ENCODE results near the gene FLCN.

FLCN gene

DNA sequence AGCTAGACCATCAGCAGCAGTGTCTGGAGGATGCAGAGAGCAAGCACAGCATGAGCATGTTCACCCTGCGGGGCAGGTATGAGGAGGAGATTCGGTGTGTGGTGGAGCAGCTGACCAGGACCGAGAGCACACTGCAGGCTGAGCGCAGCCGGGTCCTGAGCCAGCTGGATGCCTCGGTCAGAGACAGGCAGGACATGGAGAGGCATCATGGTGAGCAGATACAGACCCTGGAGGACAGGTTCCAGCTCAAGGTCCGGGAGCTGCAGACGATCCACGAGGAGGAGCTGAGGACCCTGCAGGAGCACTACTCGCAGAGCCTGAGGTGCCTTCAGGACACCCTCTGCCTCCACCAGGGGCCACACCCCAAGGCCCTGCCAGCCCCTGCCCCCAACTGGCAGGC, 69.6 kb downstream of the FLCN start:
- DNase-seq (no peak), ATAC-seq (no peak)

DNA sequence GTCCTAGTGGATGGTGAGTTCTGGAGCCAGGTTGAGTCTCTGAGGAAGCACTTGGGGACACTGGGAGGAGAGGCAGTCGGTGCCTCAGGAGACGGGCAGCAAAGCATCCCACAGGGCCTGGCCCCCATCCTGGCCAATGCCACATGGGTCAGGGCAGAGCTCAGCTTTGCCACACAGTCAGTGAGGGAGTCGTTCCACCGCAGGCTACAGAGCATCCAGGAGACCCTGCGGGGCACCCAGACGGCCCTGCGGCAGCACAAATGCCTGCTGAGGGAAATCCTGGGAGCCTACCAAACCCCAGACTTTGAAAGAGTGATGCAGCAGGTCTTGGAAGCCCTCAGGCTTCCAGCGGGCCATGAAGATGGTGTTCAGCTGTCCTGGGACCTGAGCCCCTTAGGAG, 70.5 kb downstream of the FLCN start:
- ATAC-seq, result no peak
- DNase-seq, result no peak

DNA sequence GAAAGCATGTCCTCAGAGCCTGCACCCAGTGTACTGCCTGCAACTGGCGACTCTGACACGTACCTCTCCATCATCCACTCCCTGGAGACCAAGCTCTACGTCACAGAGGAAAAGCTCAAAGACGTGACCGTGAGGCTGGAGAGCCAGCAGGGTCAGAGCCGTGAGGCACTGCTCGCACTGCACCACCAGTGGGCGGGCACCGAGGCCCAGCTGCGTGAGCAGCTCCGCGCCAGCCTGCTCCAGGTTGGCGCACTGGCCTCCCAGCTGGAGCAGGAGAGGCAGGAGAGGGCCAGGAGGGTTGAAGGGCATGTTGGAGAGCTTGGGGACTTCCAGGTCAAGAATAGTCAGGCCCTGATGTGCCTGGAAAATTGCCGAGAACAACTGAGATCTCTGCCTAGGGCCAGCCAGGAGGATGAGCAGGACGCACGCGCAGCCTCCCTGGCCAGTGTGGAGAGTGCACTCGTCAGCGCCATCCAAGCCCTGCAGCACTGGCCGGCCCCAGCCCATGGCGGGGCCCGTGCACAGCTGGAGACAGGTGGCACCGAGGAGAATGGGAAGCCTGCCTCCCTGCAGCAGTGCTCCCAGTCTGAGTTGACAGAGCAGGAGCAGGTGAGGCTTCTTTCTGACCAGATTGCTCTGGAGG, 71.2 kb downstream of the FLCN start:
- no peak for ATAC-seq
- DNase-seq, result no peak

DNA sequence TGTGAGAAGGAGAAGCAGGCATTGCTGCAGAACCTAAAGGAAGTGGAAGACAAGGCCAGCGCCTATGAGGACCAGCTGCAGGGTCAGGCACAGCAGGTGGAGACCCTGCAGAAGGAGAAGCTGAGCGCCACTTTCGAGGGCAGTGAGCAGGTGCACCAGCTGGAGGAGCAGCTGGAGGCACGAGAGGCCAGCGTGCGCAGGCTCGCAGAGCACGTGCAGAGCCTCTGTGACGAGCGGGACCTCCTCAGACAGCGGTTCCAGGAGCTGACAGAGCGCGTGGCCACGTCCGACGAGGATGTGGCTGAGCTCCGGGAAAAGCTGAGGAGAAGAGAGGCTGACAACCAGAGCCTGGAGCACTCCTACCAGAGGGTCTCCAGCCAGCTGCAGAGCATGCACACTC, 72.3 kb downstream of the FLCN start:
- no peak for DNase-seq
- ATAC-seq, result no peak

DNA sequence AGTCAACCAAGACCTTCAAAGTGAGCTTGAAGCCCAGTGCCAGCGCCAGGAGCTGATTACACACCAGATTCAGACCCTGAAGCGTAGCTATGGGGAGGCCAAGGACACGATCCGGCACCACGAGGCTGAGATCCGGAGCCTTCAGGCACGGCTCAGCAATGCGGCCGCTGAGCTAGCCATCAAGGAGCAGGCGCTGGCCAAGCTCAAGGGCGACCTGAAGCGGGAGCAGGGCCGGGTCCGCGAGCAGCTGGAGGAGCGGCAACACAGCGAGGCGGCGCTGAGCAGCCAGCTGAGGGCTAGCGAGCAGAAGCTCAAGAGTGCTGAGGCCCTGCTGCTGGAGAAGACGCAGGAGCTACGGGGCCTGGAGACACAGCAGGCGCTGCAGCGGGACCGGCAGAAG, 72.8 kb downstream of the FLCN start:
- ATAC-seq (no peak), DNase-seq (no peak)

Data from stimulated activated naive CD8-positive, alpha-beta T cell treated with anti-CD3 and anti-CD28 coated beads, Interleukin-15, Interleukin-2, amounts not matched to agents 100 U/mL and 50 U/mL, for 24 hours (primary cell).